RWPE2 (cell line): ENCODE measurements around the gene TESK2.

Experiments
- ATAC-seq: fragments of 200-7000 bp; cut with Tn5 transposase; 3 replicates; pipeline ENCODE4 v1.9.1; 2021; ENCODE audit warnings: low read depth
- DNase-seq: peaks from one replicate; pipeline ENCODE4 v3.0.0-alpha.2; 2020; ENCODE audit warnings: low spot score
- H3K27ac ChIP-seq: fragments of 450-650 bp; 2 replicates; pipeline ENCODE4 v1.5.1; 2017; ENCODE audit warnings: mild to moderate bottlenecking; ENCODE audit not compliant: poor library complexity, severe bottlenecking
- H3K27me3 ChIP-seq: fragments of 250-450 bp; sonication (Bioruptor Pico); 2 replicates; pipeline ENCODE4 v1.5.1; 2021; ENCODE audit warnings: mild to moderate bottlenecking, moderate library complexity; ENCODE audit not compliant: insufficient read depth, poor library complexity, severe bottlenecking
- H3K36me3 ChIP-seq: fragments of 250-450 bp; sonication (Bioruptor Pico); 2 replicates; pipeline ENCODE4 v1.5.1; 2020; ENCODE audit warnings: low read depth, mild to moderate bottlenecking, moderate library complexity
- H3K4me1 ChIP-seq: fragments of 250-450 bp; sonication (Bioruptor Pico); 2 replicates; pipeline ENCODE4 v1.5.1; 2021; ENCODE audit warnings: mild to moderate bottlenecking, moderate library complexity; ENCODE audit not compliant: insufficient read depth, poor library complexity, severe bottlenecking
- H3K4me3 ChIP-seq: fragments of 250-450 bp; sonication (Bioruptor Pico); 2 replicates; pipeline ENCODE4 v1.5.1; 2021; ENCODE audit warnings: mild to moderate bottlenecking, moderate library complexity; ENCODE audit not compliant: severe bottlenecking
- H3K9me3 ChIP-seq: fragments of 250-450 bp; sonication (Bioruptor Pico); 2 replicates; pipeline ENCODE4 v1.5.1; 2021; ENCODE audit warnings: mild to moderate bottlenecking, moderate library complexity; ENCODE audit not compliant: severe bottlenecking
- TF ChIP-seq, protein P1 (sequence below): fragments of 450-650 bp; IDR thresholded peaks from one replicate; pipeline ENCODE4 v1.5.1; 2017; ENCODE audit warnings: mild to moderate bottlenecking, moderate library complexity; ENCODE audit not compliant: poor library complexity, severe bottlenecking

Gene TESK2

DNA sequence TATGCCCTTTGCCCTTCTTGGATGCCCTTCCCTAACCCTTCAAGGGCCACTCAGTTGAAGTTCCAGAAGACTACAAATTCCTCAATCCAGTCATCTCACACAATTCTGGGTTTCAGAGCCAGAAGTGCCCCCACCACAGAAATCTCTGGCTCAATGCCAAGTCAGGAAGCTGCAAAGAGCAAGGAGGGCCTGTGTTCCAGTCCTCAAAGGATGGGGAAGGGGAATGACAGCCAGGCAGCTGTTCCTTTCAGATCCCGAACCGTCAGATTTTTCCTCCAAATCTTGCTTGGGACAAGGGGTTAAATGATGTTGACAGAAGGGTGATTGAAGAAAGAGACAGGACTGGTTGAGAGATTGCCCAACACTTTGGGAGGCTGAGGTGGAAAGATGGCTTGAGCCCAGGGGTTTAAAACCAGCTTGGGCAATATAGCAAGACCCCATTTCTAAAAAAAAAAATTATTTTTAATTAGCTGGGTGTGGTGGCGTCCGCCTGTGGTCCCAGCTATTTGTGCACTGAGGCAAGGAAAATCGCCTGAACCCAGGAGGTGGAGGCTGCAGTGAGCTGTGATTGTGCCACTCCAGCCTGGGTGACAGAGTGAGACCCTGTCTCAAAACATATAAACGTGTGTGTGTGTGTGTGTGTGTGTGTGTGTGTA, 165.0 kb downstream of the TESK2 start:
- Histone ChIP-seq H3K4me3 (no peak overlapping the region), H3K27me3 (no peaks in the 10 kb centered on the region), H3K27ac (no peak overlapping the region), H3K4me1 (peaks cover 8% of the 10 kb centered on the region), H3K9me3 (no peaks in the 10 kb centered on the region), H3K36me3 (peaks cover 3% of the 10 kb centered on the region)
- ATAC-seq (no peak), DNase-seq (no peak)
- TF ChIP-seq, protein P1, sequence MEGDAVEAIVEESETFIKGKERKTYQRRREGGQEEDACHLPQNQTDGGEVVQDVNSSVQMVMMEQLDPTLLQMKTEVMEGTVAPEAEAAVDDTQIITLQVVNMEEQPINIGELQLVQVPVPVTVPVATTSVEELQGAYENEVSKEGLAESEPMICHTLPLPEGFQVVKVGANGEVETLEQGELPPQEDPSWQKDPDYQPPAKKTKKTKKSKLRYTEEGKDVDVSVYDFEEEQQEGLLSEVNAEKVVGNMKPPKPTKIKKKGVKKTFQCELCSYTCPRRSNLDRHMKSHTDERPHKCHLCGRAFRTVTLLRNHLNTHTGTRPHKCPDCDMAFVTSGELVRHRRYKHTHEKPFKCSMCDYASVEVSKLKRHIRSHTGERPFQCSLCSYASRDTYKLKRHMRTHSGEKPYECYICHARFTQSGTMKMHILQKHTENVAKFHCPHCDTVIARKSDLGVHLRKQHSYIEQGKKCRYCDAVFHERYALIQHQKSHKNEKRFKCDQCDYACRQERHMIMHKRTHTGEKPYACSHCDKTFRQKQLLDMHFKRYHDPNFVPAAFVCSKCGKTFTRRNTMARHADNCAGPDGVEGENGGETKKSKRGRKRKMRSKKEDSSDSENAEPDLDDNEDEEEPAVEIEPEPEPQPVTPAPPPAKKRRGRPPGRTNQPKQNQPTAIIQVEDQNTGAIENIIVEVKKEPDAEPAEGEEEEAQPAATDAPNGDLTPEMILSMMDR: no peak

DNA sequence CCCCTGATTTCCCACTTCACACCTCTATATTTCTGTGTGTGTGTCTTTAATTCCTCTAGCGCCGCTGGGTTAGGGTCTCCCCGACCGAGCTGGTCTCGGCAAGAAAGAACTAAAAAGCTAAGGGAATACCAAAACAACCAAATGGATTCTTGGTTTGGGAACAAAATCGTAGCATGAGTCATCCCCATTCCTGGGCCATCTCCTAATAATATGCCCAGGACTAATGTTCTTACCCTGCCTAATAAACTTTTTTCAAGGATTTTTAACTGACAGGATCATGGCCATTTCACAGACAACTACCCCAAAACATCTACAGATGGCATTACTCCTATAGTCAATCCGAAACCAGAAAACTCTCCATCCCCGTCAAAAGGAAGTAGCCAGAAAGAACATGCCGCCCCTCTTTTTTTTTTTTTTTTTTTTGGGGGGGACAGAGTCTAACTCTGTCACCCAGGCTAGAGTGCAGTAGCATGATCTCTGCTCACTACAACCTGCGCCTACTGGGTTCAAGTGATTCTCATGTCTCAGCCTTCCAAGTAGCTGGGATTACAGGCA, 168.4 kb downstream of the TESK2 start:
- Histone ChIP-seq H3K9me3 (no peaks in the 10 kb centered on the region), H3K27me3 (no peaks in the 10 kb centered on the region), H3K4me1 (no peaks in the 10 kb centered on the region), H3K27ac (no peak overlapping the region), H3K36me3 (no peaks in the 10 kb centered on the region), H3K4me3 (no peak overlapping the region)
- TF ChIP-seq, protein P1: no peak
- no peak for DNase-seq
- no peak for ATAC-seq

DNA sequence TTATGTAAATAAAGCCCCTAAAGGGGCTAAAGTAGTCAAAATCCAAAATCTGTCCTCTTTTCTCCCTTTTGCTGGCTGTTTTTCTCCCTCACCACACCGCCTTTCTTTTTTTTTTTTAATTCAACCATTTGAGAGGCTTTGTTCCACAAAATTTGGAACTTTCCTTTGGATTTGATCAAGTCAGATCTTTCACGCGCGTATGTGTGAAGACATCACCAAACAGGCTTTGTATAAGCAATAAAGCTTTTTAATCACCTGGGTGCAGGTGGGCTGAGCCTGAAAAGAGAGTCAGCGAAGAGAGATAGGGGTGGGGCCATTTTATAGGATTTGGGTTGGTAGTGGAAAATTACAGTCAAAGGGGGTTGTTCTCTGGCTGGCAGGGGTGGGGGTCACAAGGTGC, 169.5 kb downstream of the TESK2 start:
- Histone ChIP-seq H3K36me3 (no peaks in the 10 kb centered on the region), H3K9me3 (no peaks in the 10 kb centered on the region), H3K4me1 (no peaks in the 10 kb centered on the region), H3K27me3 (no peaks in the 10 kb centered on the region), H3K27ac (no peak overlapping the region), H3K4me3 (no peak overlapping the region)
- no peak for DNase-seq
- TF ChIP-seq, protein P1: no peak
- no peak for ATAC-seq

DNA sequence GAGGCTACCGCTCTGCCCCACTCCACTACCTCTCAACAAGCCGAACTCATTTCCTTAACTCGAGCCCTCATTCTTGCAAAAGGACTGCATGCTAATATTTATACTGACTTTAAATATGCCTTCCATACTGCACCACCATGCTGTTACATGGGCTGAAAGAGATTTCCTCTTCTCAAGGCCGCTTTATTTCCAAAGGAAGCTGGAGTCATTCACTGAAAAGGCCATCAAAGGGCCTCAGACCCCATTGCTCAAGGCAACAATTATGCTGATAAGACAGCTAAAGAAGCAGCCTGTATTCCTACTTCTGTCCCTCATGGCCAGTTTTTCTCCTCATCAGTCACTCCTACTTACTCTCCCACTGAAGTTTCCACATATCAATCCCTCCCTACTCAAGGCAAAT, 171.2 kb downstream of the TESK2 start:
- H3K27me3 ChIP-seq: no peaks in the 10 kb centered on the region
- H3K4me1 ChIP-seq: no peaks in the 10 kb centered on the region
- H3K27ac ChIP-seq: no peak overlapping the region
- no peaks in the 10 kb centered on the region for H3K9me3 ChIP-seq
- TF ChIP-seq, protein P1: no peak
- H3K36me3 ChIP-seq: no peaks in the 10 kb centered on the region
- no peak for DNase-seq
- no peak overlapping the region for H3K4me3 ChIP-seq
- ATAC-seq: no peak

DNA sequence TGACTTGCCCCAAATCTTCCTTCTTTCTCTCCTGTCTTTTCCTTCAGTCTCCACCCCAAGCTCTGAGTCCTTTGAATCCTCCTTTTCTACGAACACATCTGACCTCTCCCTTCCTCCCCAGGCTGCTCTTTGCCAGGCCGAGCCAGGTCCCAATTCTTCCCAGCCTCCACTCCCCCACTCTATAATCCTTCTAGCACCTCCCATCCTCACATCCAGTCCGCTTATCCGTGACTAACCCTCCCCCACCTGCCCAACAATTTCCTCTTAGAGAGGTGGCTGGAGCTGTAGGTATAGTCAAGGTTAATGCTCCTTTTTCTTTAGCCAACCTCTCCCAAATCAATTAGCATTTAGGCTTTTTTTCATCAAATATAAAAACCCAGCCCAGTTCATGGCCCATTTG, 173.8 kb downstream of the TESK2 start:
- Histone ChIP-seq H3K27me3 (no peaks in the 10 kb centered on the region), H3K27ac (no peak overlapping the region), H3K4me1 (no peaks in the 10 kb centered on the region), H3K36me3 (no peaks in the 10 kb centered on the region), H3K4me3 (no peak overlapping the region), H3K9me3 (no peaks in the 10 kb centered on the region)
- DNase-seq (no peak), ATAC-seq (no peak)
- TF ChIP-seq, protein P1: no peak
